HL-60/S4 (cell line): Measurements from ENCODE around the gene ZNF845.
"Not testable (repeated sequence)": the region's sequence is repeated elsewhere in the genome, so short reads cannot be mapped to it uniquely, and the experiment has no call there.

Source experiments
- in situ Hi-C: fragments of 300-500 bp; cut with MboI; formaldehyde crosslinking; loops from 2 replicates; pipeline ENCODE4 v1.14.3; 2022; ENCODE audit warnings: low sequenced_read_pairs

ZNF845 gene

GRCh38 chr19:53374743-53375142, 41.2 kb downstream of the ZNF845 start:
- in situ Hi-C loops = no loop called here

GRCh38 chr19:53381376-53381775, 47.8 kb downstream of the ZNF845 start:
- in situ Hi-C loops = no loop called here

- in situ Hi-C loops = no loop called here
Observed at GRCh38 chr19:53388168-53388567, 54.6 kb downstream of the ZNF845 start.

DNA sequence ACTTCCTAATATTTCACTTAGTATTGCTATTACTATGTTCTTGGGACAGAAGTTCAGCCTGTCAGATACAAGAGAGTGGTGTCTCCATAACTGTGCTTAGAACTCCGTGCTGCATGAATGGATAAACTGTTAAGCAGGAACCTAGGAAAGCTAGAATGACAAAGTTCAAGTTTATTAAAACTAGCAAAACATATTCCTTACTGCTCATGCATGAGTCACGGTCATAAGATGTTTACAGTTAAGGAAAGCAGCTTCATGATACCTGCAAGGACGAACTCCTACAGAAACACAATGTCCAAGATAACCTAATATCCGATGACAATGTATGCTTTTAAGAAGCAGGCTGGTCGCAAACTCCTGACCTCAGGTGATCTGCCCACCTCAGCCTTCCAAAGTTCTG, 55.4 kb downstream of the ZNF845 start:
- in situ Hi-C loops = no loop called here

DNA sequence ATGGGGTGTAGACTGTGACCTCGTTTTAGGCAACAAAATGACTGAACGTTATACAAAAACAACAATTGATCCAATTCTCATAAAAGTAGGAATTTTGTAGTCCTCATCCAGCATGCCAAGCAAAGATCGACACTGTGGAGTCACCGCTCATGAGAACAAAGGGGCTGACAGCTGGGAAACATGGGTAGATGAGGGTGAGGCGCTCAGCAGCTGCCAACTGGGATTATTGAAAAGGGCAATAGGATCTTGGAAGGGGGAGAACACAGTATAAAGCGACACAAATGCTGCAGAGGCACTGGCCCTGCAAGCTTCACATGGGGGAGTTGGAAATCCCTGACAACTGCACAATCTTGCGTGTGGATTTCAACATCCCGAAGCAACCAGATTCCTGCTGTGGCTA, 56.0 kb downstream of the ZNF845 start:
- in situ Hi-C loops = no loop called here

DNA sequence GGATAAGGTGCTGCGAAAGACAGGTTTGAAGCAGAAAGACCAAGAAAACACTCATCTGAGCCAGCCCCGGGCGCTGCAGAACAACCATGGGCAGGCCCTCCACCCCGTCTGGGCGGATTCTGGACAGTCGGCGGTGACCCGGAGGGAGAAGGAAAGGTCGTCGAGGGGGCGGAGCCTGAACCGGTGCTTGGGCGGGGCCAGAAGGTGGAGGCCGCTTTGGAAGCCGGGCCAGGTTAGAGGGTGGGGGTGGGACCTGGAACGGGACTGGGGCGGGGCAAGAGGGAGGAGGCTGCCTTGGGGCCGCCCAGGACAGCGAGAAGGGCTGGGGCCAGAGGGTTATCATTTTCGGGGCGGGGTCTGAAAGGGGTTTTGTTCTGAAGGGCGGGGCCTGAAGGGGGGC, 56.4 kb downstream of the ZNF845 start:
- in situ Hi-C loops = no loop called here

DNA sequence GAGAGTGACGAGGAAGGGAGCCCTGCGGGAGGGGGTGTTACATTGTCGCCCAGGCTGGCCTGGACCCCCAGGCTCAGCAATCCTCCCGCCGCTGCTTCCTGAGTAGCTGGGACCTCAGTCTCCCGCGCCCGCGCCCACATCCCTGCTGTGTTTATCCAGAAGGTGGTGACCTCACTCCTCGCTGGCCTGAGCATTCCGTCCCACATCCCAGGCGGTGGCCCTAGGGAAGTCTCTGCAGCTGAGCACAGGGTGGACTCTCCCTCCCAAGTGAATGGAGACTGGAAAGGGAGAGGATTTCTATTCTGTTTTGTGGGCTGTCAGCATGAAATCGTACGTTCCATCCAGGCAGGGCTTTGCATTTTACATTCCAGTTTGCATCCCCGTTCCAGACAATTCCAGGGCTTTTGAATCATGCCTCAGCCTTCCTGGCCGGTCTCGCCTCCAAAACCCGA, 61.0 kb downstream of the ZNF845 start:
- in situ Hi-C loops = no loop called here

DNA sequence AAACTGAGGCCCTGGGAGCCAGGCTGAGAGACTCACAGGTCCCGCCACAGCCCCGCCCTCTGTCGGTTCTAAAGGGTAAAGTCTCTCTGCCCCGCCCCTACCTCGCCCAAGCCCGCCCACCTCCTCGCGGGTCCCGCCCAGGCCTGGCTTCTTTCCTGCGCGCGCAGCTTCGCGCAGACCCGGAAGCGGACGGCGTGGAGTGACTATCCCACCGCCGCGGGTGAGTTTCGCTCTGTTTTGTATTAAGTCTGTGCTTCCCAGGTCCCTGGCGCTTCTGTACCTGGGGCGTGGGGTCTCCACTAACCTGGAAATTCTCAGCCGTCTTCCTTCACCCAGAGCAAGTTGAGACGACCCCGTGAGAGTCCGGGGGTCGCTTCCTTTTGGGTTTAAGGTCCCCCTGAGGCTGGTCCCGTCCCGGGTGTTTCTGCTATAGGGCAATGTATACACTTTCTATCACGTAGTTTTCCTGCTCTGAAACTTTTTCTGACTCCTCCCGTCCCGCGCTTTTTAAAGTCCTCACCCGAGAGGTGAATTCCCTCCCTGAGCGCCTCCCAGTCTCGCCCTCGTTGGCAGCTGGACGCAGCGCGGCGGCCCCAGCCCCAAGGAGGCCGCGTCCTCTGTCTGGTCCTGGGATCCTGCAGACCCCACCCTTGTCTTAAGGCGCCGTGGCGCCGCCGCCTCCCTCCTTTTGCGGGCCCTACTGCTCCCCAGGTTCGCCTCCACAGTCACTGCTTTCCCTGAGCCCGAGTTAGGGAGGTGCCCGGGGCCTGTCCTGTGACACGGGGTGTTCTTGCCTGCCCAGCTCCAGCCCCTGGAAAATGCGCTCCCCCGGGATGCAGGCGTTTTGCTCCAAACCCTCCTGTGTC, 61.7 kb downstream of the ZNF845 start, which contains the start of gene ZNF765:
Gene ZNF765, plus strand, starts transcription at position 176 of the 866 bp plus-strand sequence. CDS start 2,867 bp downstream, outside the sequence.
- in situ Hi-C loops = no loop called here

DNA sequence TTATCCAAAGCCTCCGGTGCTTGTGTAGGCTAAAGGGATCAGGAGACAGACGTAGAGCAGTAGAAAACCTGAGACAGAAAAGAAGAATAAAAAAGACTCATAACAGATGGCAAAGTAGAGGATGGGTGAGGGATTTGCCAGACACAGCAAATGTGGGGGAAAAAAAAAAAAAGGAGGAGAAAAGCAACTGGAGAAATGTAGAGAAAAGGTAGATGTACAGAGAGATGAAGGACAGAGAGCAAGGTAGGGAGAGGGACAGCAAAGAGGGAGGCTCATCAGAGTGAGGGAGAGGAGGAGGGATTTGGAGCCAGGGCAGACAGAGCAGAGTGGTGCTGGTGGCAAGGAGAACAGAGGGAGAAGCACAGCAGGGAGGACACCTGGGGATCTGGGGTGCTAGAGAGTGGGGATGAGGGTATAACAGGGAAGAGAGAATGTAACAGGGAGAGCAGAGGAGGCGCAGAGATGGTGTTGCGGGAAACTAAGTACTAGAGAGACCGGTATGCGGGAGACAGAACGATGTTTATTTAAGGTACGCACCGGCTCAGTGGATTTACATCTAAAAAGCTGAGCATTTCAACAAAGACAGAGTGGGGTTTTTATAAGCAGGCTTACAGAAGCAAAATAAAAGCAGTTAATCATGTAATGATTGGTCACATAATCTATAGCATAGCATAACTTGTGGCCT, 62.4 kb downstream of the ZNF845 start:
- in situ Hi-C loops = not testable (repeated sequence)

GRCh38 chr19:53396525-53396868, 62.9 kb downstream of the ZNF845 start:
- in situ Hi-C loops = no loop called here

- in situ Hi-C loops = not testable (repeated sequence)
Observed at GRCh38 chr19:53397918-53398317, 64.4 kb downstream of the ZNF845 start.
